NCI-H345 treated with DMSO at 0.1 percent for 48 hours (cell line): Measurements from ENCODE around the gene GDPD5.

ENCODE experiments used
- DNase-seq: peaks from one replicate; lab custom pipeline; 2025; ENCODE audit not compliant: unreplicated experiment; lab: John Stamatoyannopoulos, UW

GDPD5 gene

DNA sequence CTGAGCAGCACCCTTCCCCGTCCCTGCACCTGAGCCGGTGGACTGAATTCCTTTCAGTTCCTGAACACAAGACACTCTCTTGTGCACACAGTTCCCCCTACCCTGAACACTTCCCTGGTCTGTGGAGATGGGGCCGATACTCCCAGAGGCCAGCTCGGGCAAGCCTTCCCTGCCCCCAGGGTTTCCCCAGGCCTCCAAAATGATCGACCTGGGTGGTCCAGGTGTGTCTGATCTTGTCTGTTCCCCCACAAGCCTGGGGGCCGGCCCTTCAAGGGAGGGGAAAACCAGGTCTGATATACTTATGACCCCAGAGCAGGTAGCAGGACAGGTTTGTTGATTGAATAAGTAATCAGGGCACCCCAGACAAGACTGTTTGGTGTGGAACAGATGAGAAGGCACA, 52.1 kb downstream of the GDPD5 start:
- no peak for DNase-seq

- DNase-seq = no peak
Measured at GRCh38 chr11:75472081-75472732, 53.5 kb downstream of the GDPD5 start.

DNA sequence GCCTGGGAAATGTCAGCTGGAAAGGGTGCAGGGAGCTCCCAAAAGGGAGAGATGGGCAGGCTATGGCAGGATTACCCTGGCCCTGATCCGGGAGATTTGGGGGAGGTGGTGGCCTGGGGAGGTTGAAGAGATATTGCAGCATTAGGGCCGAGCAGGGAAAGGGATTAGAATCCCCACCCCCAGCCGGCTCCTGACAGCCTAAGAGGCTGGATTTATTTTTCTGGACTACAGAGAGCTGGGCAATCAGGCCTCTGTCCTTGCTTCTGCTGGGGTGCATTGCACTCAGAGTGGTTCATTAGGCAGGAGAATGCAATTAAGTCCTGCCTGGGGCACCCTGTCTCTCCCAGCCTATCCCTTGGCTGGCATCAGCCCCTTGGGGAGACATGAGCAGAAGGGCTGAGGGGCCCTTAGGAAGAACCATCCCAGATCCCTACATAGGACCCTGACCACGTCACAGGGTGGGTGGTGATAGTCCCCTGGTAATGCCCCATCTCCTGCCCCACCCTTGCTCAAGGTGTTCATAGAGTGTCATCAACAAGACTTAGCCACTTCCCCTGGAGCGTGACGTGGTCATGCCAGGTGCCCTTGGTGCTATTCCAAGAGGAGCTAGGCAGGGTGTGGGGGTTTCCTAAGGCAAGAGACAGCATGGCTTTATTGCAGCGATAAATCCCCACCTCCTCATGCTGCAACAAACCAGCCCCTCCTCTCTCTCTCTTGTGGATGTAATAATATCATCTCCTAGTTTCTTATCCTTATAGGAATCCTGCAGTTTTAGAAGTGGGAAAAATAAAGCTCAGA, 54.4 kb downstream of the GDPD5 start:
- no peak for DNase-seq

DNA sequence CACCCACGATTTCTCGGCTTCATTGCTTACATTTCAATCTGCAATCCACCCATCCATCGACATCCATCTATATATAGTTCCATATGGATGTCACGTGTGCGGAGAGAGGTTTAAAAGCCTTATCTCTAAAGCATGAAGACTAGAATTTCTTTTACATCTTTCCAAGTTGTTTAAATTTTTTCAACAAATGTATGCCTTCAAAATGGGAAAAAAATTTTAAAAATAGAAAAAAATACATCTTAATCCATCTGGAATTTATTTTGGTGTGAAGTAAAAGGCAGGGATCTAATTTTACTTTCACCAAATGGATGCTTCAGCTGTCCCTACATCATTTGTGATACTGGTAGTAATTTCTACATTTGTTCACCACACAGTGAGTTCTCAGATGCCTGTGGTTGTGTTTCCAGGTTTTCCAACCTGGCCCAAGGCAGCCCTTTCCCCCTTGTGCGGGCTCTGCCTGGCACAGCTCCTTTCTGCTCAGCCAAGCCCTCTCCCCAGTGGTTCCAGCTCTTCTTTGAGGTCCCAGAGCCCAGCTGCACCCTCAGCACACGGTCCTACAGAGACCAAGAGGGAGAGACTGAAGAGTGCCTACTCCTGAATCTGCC, 55.2 kb downstream of the GDPD5 start:
- DNase-seq = no peak

- DNase-seq = no peak
Measured at GRCh38 chr11:75469785-75470405, 55.8 kb downstream of the GDPD5 start.

- no peak for DNase-seq
Measured at GRCh38 chr11:75468534-75469340, 57.0 kb downstream of the GDPD5 start.

DNA sequence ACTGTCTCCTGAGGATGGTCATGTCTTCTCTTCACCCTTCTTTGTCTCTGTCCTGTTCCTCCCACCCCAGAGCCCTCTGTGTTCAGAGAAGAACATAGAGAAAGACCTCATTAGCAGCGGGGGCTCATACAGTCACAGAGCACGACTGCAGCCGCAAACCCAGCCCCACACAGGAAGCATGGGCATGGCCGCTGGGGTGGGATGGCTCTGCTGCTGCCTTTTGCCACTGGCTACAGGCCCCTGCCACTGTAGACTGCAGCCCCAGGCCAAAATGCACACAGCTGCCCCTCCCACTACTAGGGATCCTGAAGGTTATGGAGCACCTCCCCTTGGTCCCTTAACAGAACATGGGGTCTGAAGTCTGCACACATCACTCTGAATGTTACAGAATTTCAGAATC, 57.9 kb downstream of the GDPD5 start:
- no peak for DNase-seq

- no peak for DNase-seq
Measured at GRCh38 chr11:75467311-75467710, 58.4 kb downstream of the GDPD5 start.

- no peak for DNase-seq
Measured at GRCh38 chr11:75465701-75466531, 59.8 kb downstream of the GDPD5 start.

DNA sequence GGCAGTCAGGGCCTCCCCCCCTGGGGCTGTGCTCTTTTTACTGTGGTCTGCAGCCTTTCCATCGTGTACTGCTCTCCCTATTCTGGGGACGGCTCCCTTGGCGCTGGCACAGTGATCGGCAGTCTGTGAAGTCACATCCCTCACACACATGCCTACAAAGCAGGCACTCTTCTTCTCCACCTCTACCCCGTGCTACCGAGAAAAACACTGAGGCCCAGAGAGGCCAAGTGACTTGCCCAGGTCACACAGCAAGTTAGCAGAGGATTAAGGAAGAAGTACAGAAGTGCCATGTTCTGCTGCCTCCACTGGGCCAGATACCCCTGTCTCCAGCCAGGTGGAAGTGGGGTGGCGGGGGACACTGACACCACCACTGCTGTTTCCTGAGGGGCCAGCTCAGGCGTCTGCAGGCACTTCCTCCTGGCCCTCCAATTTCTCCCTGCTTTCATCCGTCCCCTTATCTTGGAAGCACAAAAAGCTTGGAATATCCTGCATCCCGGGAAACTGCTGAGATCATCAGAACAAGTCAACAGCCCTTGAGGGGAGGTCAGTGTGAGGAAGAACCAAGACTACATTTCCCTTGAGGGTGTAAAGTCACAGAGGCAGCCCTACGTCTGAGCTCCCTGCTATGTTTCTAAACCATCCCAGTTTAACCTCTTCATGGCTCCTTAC, 62.5 kb downstream of the GDPD5 start:
- no peak for DNase-seq

DNA sequence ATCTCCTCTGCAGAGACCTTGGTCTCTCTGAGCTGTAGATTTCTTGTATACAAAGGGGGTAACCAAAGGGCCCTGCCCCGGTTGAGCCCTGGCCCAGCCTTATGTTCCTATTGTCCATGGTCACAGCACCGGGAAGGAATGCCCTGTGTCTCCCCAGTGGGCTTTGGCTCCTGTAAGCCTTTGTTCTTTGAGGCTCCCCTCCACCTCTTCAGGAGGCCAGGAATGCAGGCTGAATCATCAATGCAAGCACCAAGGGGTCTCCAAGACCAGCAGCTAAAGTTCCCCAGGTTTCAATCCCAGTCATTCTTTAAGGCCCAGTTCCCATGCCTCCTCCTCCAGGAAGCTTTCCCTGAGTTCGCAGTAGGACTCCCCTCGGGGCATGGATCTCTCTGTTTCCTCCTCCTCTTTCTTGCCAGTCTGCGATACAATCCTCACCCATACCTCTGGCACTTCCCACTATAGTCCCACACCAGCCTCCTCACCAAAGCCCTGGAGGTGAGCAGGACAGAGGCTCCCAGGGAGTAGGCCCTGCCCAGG, 63.6 kb downstream of the GDPD5 start:
- DNase-seq = no peak

- DNase-seq = no peak
Measured at GRCh38 chr11:75461151-75461550, 64.6 kb downstream of the GDPD5 start.

- DNase-seq = no peak
Measured at GRCh38 chr11:75456596-75457183, 69.1 kb downstream of the GDPD5 start.

DNA sequence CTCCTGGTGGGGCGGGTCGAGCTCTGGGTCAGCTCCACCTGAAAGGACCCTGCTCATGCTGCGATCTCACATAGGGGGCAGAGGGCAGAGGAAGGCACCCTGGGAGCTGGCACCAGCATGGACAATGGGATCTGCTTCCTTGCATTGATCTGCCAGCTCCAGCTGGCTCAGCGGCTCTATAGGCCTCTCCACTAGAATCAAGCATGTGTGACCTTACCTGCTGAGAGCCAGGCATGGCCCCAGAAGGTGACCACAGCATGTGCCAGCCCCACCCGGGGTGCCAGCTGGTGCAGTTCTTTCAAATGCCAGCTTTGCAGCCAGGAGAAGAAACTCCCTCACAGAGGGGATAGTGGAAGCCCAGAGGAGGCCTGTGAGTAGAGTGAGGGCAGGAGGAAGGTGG, 70.8 kb downstream of the GDPD5 start:
- DNase-seq = peak; percentile 49

DNA sequence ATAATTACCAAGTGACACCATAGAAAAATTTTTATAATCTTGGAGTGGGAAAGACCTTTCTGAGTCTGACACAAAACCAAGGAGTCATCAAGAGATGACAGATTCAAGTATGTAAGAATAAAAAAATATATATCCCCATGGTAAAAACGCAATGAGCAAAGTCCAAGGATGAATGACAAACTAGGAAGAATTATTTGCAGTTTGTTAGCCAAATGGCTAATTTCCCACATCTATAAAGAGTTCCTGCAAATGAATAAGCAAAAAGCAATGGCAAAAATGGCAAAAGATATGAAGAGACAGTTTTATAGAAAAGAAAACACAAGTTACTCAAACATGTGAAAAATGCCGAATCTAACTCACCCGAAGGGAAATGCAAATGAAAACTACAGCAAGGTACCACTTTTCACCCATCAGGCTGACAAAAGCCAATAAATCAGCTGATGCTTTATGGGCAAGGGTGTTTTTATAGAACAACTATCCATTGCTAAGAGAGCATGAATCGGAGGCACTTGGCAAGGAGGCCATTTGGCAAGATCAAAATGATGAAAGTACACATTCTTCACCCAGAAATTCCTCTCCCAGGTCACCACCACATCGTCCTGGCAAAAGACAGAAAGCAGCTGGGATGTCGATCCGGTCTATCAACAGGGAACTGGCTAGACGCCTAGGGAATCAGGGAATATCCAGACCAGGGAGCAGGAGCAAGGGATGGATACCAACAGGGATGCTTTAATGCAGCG, 71.7 kb downstream of the GDPD5 start:
- DNase-seq = no peak

- no peak for DNase-seq
Measured at GRCh38 chr11:75450826-75451821, 74.6 kb downstream of the GDPD5 start.

DNA sequence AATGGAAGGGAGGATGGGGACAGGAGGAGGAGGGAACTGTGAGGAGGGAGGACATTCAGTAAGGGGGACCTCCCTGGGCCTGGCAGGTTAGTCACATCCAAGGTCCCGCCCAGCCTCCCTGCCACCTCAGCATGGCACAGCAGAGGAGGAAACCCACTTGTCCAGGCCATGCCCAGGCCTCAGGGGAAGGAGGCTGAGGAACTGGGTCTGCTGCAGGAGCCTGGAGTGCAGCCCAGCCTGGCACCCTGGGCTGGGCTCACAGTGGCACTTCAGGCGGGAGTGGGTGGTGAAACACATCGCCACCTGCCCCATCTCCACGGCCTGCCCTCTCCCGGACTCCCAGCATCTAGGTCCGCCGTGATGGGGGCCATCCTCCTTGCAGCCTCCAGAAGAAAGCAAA, 75.5 kb downstream of the GDPD5 start:
- DNase-seq = no peak
